Testis (tissue), 2 donors: ENCODE results near the gene OAS2.

Experiments
- POLR2A ChIP-seq: fragments of 450-650 bp; IDR thresholded peaks from one replicate; pipeline ENCODE4 v1.6.1; 2017; ENCODE audit warnings: antibody characterized with exemption, mild to moderate bottlenecking, moderate library complexity
- TF ChIP-seq, protein P1 (sequence below), 3 experiments: fragments of 450-650 bp in 2 of 3; fragments of 200-600 bp in 1 of 3; sonication (generic) in 1 of 3; IDR thresholded peaks; one replicate each; pipeline ENCODE4 v1.5.1; 2016 to 2019; ENCODE audit warnings: antibody characterized with exemption in 3 of 3, mild to moderate bottlenecking in 2 of 3, moderate library complexity in 1 of 3

DNA sequence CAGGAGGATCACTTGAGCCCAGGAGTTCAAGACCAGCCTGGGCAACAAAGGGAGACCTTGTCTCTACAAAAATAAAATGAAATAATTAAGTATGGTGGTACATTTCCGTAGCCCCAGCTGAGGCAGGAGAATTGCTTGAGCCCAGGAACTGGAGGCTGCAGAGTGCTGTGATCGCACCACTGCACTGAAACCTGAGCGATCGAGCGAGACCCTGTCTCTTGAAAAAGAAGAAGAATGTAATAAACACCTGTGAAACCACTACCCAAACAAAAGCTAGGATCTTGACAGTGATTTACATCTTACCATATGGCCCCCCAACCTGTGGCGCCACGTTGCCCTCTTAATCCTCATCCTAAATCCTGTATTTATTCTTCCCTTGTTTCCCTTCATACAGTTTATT, 72.5 kb downstream of the OAS2 start:
- TF ChIP-seq, protein P1, sequence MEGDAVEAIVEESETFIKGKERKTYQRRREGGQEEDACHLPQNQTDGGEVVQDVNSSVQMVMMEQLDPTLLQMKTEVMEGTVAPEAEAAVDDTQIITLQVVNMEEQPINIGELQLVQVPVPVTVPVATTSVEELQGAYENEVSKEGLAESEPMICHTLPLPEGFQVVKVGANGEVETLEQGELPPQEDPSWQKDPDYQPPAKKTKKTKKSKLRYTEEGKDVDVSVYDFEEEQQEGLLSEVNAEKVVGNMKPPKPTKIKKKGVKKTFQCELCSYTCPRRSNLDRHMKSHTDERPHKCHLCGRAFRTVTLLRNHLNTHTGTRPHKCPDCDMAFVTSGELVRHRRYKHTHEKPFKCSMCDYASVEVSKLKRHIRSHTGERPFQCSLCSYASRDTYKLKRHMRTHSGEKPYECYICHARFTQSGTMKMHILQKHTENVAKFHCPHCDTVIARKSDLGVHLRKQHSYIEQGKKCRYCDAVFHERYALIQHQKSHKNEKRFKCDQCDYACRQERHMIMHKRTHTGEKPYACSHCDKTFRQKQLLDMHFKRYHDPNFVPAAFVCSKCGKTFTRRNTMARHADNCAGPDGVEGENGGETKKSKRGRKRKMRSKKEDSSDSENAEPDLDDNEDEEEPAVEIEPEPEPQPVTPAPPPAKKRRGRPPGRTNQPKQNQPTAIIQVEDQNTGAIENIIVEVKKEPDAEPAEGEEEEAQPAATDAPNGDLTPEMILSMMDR (IDR thresholded peaks at IDR 0.05), result no peak
- TF ChIP-seq POLR2A, result no peak
